Measurements from ENCODE around the gene GLCCI1. TPM values are rescaled to one million over a fixed set of nuclear protein-coding genes. Genes with fewer than 3 reads are reported as not detected.
A peak's percentile ranks its signal among the peaks of the same experiment; 100 is the strongest.

Gene GLCCI1
- total RNA-seq, 6 donors from 2014 or later: 27.4 to 240 (median 46.6) TPM

- H3K9me3 ChIP-seq: no peaks in the 10 kb centered on the region
- TF ChIP-seq POLR2A (IDR thresholded peaks at IDR 0.05) (no peak), EP300 (IDR thresholded peaks at IDR 0.05) (peak in 1 of 4 donors; percentile 13), POLR2AphosphoS5 (IDR thresholded peaks at IDR 0.05) (peak in 1 of 2 donors; percentile 9), CTCF (IDR thresholded peaks at IDR 0.05) (peak in 1 of 6 experiments; percentile 6)
- H3K4me1 ChIP-seq: peaks cover 0 to 20% (median 2%) of the 10 kb centered on the region in 4 donors
- H3K27ac ChIP-seq: peak overlapping the region; percentile 92 to 100 (median 96)
- WGBS, 2 donors: 7 to 8% methylated on average over 14 of the region's 14 CpGs
- ATAC-seq (ENCODE audit: low FRiP score in 2 of 2) (no peak), DNase-seq (no peak)
- no peaks in the 10 kb centered on the region for H3K27me3 ChIP-seq
- no peaks in the 10 kb centered on the region for H3K36me3 ChIP-seq
- H3K4me3 ChIP-seq: peak overlapping the region; percentile 98 to 99 (median 98)
These were observed 581 bp upstream of the GLCCI1 start for GRCh38 chr7:7967886-7968543.

GRCh38 chr7:7969306-7970236 lies 975 bp downstream of the GLCCI1 start:
- Histone ChIP-seq H3K27ac (peak overlapping the region; percentile 92 to 100 (median 96)), H3K36me3 (no peaks in the 10 kb centered on the region), H3K27me3 (no peaks in the 10 kb centered on the region), H3K4me1 (peaks cover 0 to 20% (median 2%) of the 10 kb centered on the region in 4 donors), H3K4me3 (peak overlapping the region; percentile 98 to 99 (median 98)), H3K9me3 (no peaks in the 10 kb centered on the region)
- 0% methylated on average over 18 to 37 of the region's 98 CpGs for WGBS, 2 donors
- DNase-seq (peak; percentile 33 to 89), ATAC-seq (ENCODE audit: low FRiP score in 2 of 2) (no peak)
- TF ChIP-seq CTCF (IDR thresholded peaks at IDR 0.05) (peak in 1 of 6 experiments; percentile 41), EP300 (IDR thresholded peaks at IDR 0.05) (no peak), POLR2AphosphoS5 (IDR thresholded peaks at IDR 0.05) (peak in 1 of 2 donors; percentile 6), POLR2A (IDR thresholded peaks at IDR 0.05) (peak in 1 of 4 donors; percentile 12)

GRCh38 chr7:7970237-7970530 lies 1.6 kb downstream of the GLCCI1 start:
- DNase-seq: no peak
- ATAC-seq (ENCODE audit: low FRiP score in 2 of 2): no peak

GRCh38 chr7:7970531-7971307 lies 2.1 kb downstream of the GLCCI1 start:
- Histone ChIP-seq H3K9me3 (no peaks in the 10 kb centered on the region), H3K27me3 (no peaks in the 10 kb centered on the region), H3K27ac (peak overlapping the region; percentile 65 to 100 (median 90)), H3K4me3 (peak overlapping the region; percentile 49 to 99 (median 98)), H3K4me1 (peaks cover 0 to 20% (median 2%) of the 10 kb centered on the region in 4 donors), H3K36me3 (no peaks in the 10 kb centered on the region)
- WGBS, 2 donors: 21 to 25% methylated on average over 7 of the region's 7 CpGs
- TF ChIP-seq POLR2AphosphoS5 (IDR thresholded peaks at IDR 0.05): no peak
- TF ChIP-seq EP300 (IDR thresholded peaks at IDR 0.05): no peak
- no peak for TF ChIP-seq CTCF (IDR thresholded peaks at IDR 0.05)
- no peak for TF ChIP-seq POLR2A (IDR thresholded peaks at IDR 0.05)
- DNase-seq (no peak), ATAC-seq (ENCODE audit: low FRiP score in 2 of 2) (no peak)

More at GRCh38 chr7:7970237-7970530, 1.6 kb downstream of the GLCCI1 start:
- H3K4me1 ChIP-seq: peaks cover 0 to 20% (median 2%) of the 10 kb centered on the region in 4 donors
- H3K9me3 ChIP-seq: no peaks in the 10 kb centered on the region
- no peaks in the 10 kb centered on the region for H3K36me3 ChIP-seq
- no peaks in the 10 kb centered on the region for H3K27me3 ChIP-seq
- H3K4me3 ChIP-seq: peak overlapping the region; percentile 49 to 99 (median 98)
- TF ChIP-seq POLR2AphosphoS5 (IDR thresholded peaks at IDR 0.05): no peak
- WGBS, 2 donors: 0 to 1% methylated on average over 6 of the region's 6 CpGs
- peak overlapping the region; percentile 65 to 100 (median 90) for H3K27ac ChIP-seq
